Neural cell (in vitro differentiated cells): ENCODE measurements around the gene SIX3. TPM values are rescaled to one million over a fixed set of nuclear protein-coding genes. Genes with fewer than 3 reads are reported as not detected.
A peak's percentile ranks its signal among the peaks of the same experiment; 100 is the strongest.

Experiments
- H2AFZ ChIP-seq: fragments of 200-600, 300-800 bp; sonication (generic), shearing (Covaris generic); 2 replicates; pipeline ENCODE4 v1.6.0; 2014; ENCODE audit warnings: low read depth, mild to moderate bottlenecking, antibody characterized with exemption, low read length, moderate library complexity
- H3F3A ChIP-seq: fragments of 200-600 bp; shearing (Covaris generic); 2 replicates; pipeline ENCODE4 v1.6.1; 2016; ENCODE audit warnings: mild to moderate bottlenecking, moderate library complexity, mixed read lengths, antibody characterized with exemption, low read length; ENCODE audit not compliant: insufficient read depth, poor library complexity, severe bottlenecking
- H3K27ac ChIP-seq: fragments of 200-600, 300-800 bp; sonication (generic), shearing (Covaris generic); 2 replicates; pipeline ENCODE4 v1.5.1; 2014; ENCODE audit warnings: mild to moderate bottlenecking, low read length, moderate library complexity
- H3K27me3 ChIP-seq: fragments of 300-800, 200-600 bp; sonication (generic), shearing (Covaris generic); 2 replicates; pipeline ENCODE4 v1.6.0; 2014; ENCODE audit warnings: mild to moderate bottlenecking, low read depth, low read length, moderate library complexity; ENCODE audit not compliant: insufficient read depth
- H3K36me3 ChIP-seq: fragments of 300-800, 200-600 bp; sonication (generic), shearing (Covaris generic); 2 replicates; pipeline ENCODE4 v1.5.1; 2014; ENCODE audit warnings: mild to moderate bottlenecking, antibody characterized with exemption, low read length, moderate library complexity; ENCODE audit not compliant: insufficient read depth
- H3K4me2 ChIP-seq: fragments of 300-800, 200-600 bp; sonication (generic), shearing (Covaris generic); 2 replicates; pipeline ENCODE4 v1.6.0; 2014; ENCODE audit warnings: mild to moderate bottlenecking, low read length
- H3K4me3 ChIP-seq: fragments of 300-800, 200-600 bp; sonication (generic), shearing (Covaris generic); 2 replicates; pipeline ENCODE4 v1.5.1; 2014; ENCODE audit warnings: mild to moderate bottlenecking, low read length, moderate library complexity
- H3K79me2 ChIP-seq: fragments of 200-600 bp; shearing (Covaris generic); replicated peaks from 2 replicates; pipeline ENCODE4 v1.6.0; 2014; ENCODE audit warnings: mild to moderate bottlenecking, low read length, moderate library complexity; ENCODE audit not compliant: insufficient read depth
- H3K9ac ChIP-seq: fragments of 300-800, 200-600 bp; sonication (generic), shearing (Covaris generic); 2 replicates; pipeline ENCODE4 v1.6.1; 2016; ENCODE audit warnings: mild to moderate bottlenecking, low read length, mixed read lengths
- H3K9me2 ChIP-seq: fragments of 200-600 bp; shearing (Covaris generic); 2 replicates; pipeline ENCODE4 v1.6.1; 2016; ENCODE audit warnings: mild to moderate bottlenecking, low read length, mixed read lengths; ENCODE audit not compliant: insufficient read depth
- H3K9me3 ChIP-seq: fragments of 200-600, 300-800 bp; sonication (generic), shearing (Covaris generic); 2 replicates; pipeline ENCODE4 v1.6.1; 2016; ENCODE audit warnings: mild to moderate bottlenecking, mixed run types, low read length, moderate library complexity, mixed read lengths
- H4K20me1 ChIP-seq: fragments of 200-600 bp; shearing (Covaris generic); 2 replicates; pipeline ENCODE4 v1.6.1; 2016; ENCODE audit warnings: mild to moderate bottlenecking, mixed run types; ENCODE audit not compliant: insufficient read depth
- EZH2 ChIP-seq: fragments of 200-600, 300-800 bp; shearing (Covaris generic), sonication (generic); IDR thresholded peaks from 2 replicates; pipeline ENCODE4 v1.6.1; 2014; ENCODE audit warnings: antibody characterized with exemption, low read length, borderline replicate concordance, mild to moderate bottlenecking; ENCODE audit not compliant: insufficient read depth, poor library complexity, severe bottlenecking
- MXI1 ChIP-seq: fragments of 450-650 bp; conservative IDR thresholded peaks from 2 replicates; pipeline ENCODE4 v1.6.1; 2014; ENCODE audit warnings: antibody characterized with exemption, mild to moderate bottlenecking; ENCODE audit not compliant: poor library complexity, severe bottlenecking
- POLR2AphosphoS5 ChIP-seq: IDR thresholded peaks from 2 replicates; pipeline ENCODE4 v1.6.1; 2012
- RAD21 ChIP-seq: fragments of 450-650 bp; conservative IDR thresholded peaks from 2 replicates; pipeline ENCODE4 v1.6.1; 2014; ENCODE audit warnings: antibody characterized with exemption, mild to moderate bottlenecking, moderate library complexity
- REST ChIP-seq: IDR thresholded peaks from 2 replicates; pipeline ENCODE4 v1.6.1; 2012; ENCODE audit warnings: borderline replicate concordance
- SMC3 ChIP-seq: fragments of 450-650 bp; conservative IDR thresholded peaks from 2 replicates; pipeline ENCODE4 v1.6.1; 2014; ENCODE audit warnings: antibody characterized with exemption, mild to moderate bottlenecking, moderate library complexity; ENCODE audit not compliant: poor library complexity
- TAF1 ChIP-seq: IDR thresholded peaks from 2 replicates; pipeline ENCODE4 v1.6.1; 2012; ENCODE audit warnings: low read depth
- polyA plus RNA-seq: library from polyadenylated mRNA; depleted of rRNA; stranded (reverse); fragments of >200 nt; gene quantifications from 2 replicates; pipeline ENCODE4 v1.2.3, GENCODE V29; 2014
- TF ChIP-seq, protein P1 (sequence below): fragments of 450-650 bp; IDR thresholded peaks from 2 replicates; pipeline ENCODE4 v1.5.1; 2014; ENCODE audit warnings: antibody characterized with exemption, mild to moderate bottlenecking, moderate library complexity; ENCODE audit not compliant: poor library complexity, severe bottlenecking

The SIX3 gene
- polyA plus RNA-seq, 1 donor from 2014 or later, result 8.7 TPM

DNA sequence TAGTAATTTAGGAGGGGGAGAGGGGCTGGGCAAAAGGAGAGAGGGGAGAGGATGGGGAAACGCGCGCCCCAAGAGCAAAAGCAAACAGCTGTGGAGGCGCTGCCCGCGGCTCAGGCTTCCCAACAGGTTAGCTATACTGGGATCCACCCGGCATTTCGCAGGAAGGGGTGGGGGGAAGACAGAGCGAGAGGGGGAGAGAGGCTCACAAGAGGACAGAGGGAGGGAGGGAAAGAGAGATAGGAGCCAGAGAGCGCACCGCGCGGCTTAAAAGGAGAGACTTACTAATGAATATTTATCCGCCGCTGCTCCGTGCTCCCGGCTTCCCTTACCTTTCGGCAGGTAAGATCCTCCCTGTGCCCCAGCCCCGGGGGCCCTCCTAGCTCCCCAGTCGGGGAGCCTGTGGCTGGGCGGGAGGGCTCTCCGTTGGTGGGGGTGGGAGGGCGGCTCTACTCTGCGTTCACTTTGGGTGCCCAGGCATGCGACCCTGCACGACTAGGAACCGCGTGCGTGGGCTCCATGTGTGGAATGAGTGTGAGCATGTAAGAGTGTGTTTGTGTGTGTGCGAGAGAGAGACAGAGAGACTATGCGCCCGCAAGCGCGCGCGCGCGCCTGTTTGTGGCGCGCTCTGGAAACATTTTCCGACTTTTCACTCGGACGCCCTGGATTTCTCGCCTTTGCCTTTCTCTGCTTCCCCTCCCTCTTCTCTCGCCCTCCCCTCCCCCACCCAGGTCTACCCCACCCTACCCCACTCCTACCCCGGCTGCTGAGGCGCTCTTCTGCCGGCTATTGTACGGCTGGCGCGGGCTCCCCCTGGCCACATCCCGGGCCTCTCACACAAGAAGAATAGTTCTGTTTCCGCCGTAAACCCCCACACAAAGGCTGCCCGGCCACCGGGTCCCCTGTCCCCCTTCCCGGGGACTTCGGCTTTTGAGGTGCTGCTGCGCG is 7.2 kb upstream of the SIX3 start:
- no peaks in the 10 kb centered on the region for H3K9me3 ChIP-seq
- H3K9ac ChIP-seq, result peak overlapping the region; percentile 71
- H2AFZ ChIP-seq, result no peak overlapping the region
- peak; percentile 59 for TF ChIP-seq EZH2
- no peak for TF ChIP-seq MXI1
- peak overlapping the region; percentile 63 for H3K27ac ChIP-seq
- H3K79me2 ChIP-seq, result peaks cover 87% of the 10 kb centered on the region
- H3K36me3 ChIP-seq, result no peaks in the 10 kb centered on the region
- H3K4me3 ChIP-seq, result peak overlapping the region; percentile 84
- H3K4me2 ChIP-seq, result peak overlapping the region; percentile 55
- no peaks in the 10 kb centered on the region for H3K9me2 ChIP-seq
- peaks cover 97% of the 10 kb centered on the region for H3K27me3 ChIP-seq
- no peaks in the 10 kb centered on the region for H4K20me1 ChIP-seq
- no peaks in the 10 kb centered on the region for H3F3A ChIP-seq

GRCh38 chr2:44934983-44935728 is 6.3 kb upstream of the SIX3 start:
- H4K20me1 ChIP-seq, result no peaks in the 10 kb centered on the region
- no peaks in the 10 kb centered on the region for H3K36me3 ChIP-seq
- H3K9ac ChIP-seq, result peak overlapping the region; percentile 71
- peak overlapping the region; percentile 63 for H3K27ac ChIP-seq
- peaks cover 90% of the 10 kb centered on the region for H3K79me2 ChIP-seq
- no peak for TF ChIP-seq MXI1
- no peak for TF ChIP-seq EZH2
- no peak for TF ChIP-seq RAD21
- no peaks in the 10 kb centered on the region for H3K9me3 ChIP-seq
- no peaks in the 10 kb centered on the region for H3K9me2 ChIP-seq
- H3F3A ChIP-seq, result no peaks in the 10 kb centered on the region
- peak overlapping the region; percentile 84 for H3K4me3 ChIP-seq
- H3K4me2 ChIP-seq, result peak overlapping the region; percentile 48
- H3K27me3 ChIP-seq, result peaks cover 99% of the 10 kb centered on the region
- no peak overlapping the region for H2AFZ ChIP-seq

GRCh38 chr2:44935729-44936098 is 5.8 kb upstream of the SIX3 start:
- Histone ChIP-seq H3K4me3 (peak overlapping the region; percentile 84), H3K27me3 (peaks cover 94% of the 10 kb centered on the region), H2AFZ (no peak overlapping the region), H3K9me3 (no peaks in the 10 kb centered on the region), H3F3A (no peaks in the 10 kb centered on the region), H3K9ac (peak overlapping the region; percentile 71), H3K36me3 (no peaks in the 10 kb centered on the region), H3K27ac (peak overlapping the region; percentile 63), H3K4me2 (no peak overlapping the region), H3K9me2 (no peaks in the 10 kb centered on the region), H3K79me2 (peaks cover 89% of the 10 kb centered on the region), H4K20me1 (no peaks in the 10 kb centered on the region)
- no peak for TF ChIP-seq EZH2
- no peak for TF ChIP-seq POLR2AphosphoS5
- no peak for TF ChIP-seq TAF1
- no peak for TF ChIP-seq SMC3
- TF ChIP-seq MXI1, result no peak
- TF ChIP-seq REST, result no peak
- TF ChIP-seq, protein P1, sequence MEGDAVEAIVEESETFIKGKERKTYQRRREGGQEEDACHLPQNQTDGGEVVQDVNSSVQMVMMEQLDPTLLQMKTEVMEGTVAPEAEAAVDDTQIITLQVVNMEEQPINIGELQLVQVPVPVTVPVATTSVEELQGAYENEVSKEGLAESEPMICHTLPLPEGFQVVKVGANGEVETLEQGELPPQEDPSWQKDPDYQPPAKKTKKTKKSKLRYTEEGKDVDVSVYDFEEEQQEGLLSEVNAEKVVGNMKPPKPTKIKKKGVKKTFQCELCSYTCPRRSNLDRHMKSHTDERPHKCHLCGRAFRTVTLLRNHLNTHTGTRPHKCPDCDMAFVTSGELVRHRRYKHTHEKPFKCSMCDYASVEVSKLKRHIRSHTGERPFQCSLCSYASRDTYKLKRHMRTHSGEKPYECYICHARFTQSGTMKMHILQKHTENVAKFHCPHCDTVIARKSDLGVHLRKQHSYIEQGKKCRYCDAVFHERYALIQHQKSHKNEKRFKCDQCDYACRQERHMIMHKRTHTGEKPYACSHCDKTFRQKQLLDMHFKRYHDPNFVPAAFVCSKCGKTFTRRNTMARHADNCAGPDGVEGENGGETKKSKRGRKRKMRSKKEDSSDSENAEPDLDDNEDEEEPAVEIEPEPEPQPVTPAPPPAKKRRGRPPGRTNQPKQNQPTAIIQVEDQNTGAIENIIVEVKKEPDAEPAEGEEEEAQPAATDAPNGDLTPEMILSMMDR, result no peak
